ENCODE measurements around the gene CDH2.
A peak's percentile ranks its signal among the peaks of the same experiment; 100 is the strongest.

Gene CDH2

GRCh38 chr18:28065793-28066186 is 111.1 kb downstream of the CDH2 start:
- intact Hi-C loops (cut with DNase I) = no loop called here
- no peak for DNase-seq

GRCh38 chr18:28065031-28065792 is 111.7 kb downstream of the CDH2 start:
- intact Hi-C loops (cut with DNase I) = no loop called here
- DNase-seq = no peak

GRCh38 chr18:28063926-28064325 is 113.0 kb downstream of the CDH2 start:
- intact Hi-C loops (cut with DNase I) = no loop called here
- no peak for DNase-seq

GRCh38 chr18:28063271-28063761 is 113.6 kb downstream of the CDH2 start:
- intact Hi-C loops (cut with DNase I) = no loop called here
- no peak for DNase-seq

- no peak for DNase-seq
- intact Hi-C loops (cut with DNase I) = no loop called here
Observed at GRCh38 chr18:28062443-28062842, 114.5 kb downstream of the CDH2 start.

- intact Hi-C loops (cut with DNase I) = no loop called here
- no peak for DNase-seq
Observed at GRCh38 chr18:28059861-28060260, 117.1 kb downstream of the CDH2 start.

- intact Hi-C loops (cut with DNase I) = no loop called here
Observed at GRCh38 chr18:28050545-28050944, 126.4 kb downstream of the CDH2 start.

GRCh38 chr18:28048612-28049011 is 128.3 kb downstream of the CDH2 start:
- DNase-seq = no peak
- intact Hi-C loops (cut with DNase I) = no loop called here

More at GRCh38 chr18:28050545-28050944, 126.4 kb downstream of the CDH2 start:
- no peak for DNase-seq

- intact Hi-C loops (cut with DNase I) = no loop called here
- no peak for DNase-seq
Observed at GRCh38 chr18:28045880-28046279, 131.1 kb downstream of the CDH2 start.

- intact Hi-C loops (cut with DNase I) = no loop called here
- DNase-seq = no peak
Observed at GRCh38 chr18:28045176-28045810, 131.6 kb downstream of the CDH2 start.

- DNase-seq = no peak
- intact Hi-C loops (cut with DNase I) = no loop called here
Observed at GRCh38 chr18:28044036-28044435, 132.9 kb downstream of the CDH2 start.

- intact Hi-C loops (cut with DNase I) = no loop called here
- no peak for DNase-seq
Observed at GRCh38 chr18:28043631-28044030, 133.3 kb downstream of the CDH2 start.

- DNase-seq = peak in 1 of 42 donors; percentile 5
- intact Hi-C loops (cut with DNase I) = no loop called here
Observed at GRCh38 chr18:28041366-28041765, 135.6 kb downstream of the CDH2 start.

- no peak for DNase-seq
- intact Hi-C loops (cut with DNase I) = no loop called here
Observed at GRCh38 chr18:28040716-28041115, 136.2 kb downstream of the CDH2 start.

- no peak for DNase-seq
- intact Hi-C loops (cut with DNase I) = no loop called here
Observed at GRCh38 chr18:28040211-28040610, 136.7 kb downstream of the CDH2 start.

GRCh38 chr18:28039691-28040090 is 137.2 kb downstream of the CDH2 start:
- intact Hi-C loops (cut with DNase I) = no loop called here
- no peak for DNase-seq

- intact Hi-C loops (cut with DNase I) = no loop called here
- DNase-seq = no peak
Observed at GRCh38 chr18:28039078-28039477, 137.9 kb downstream of the CDH2 start.

GRCh38 chr18:28036488-28036887 is 140.4 kb downstream of the CDH2 start:
- intact Hi-C loops (cut with DNase I) = no loop called here
- DNase-seq = peak in 1 of 42 donors; percentile 9

- no peak for DNase-seq
- intact Hi-C loops (cut with DNase I) = no loop called here
Observed at GRCh38 chr18:28034567-28034966, 142.4 kb downstream of the CDH2 start.

GRCh38 chr18:28032177-28032576 is 144.8 kb downstream of the CDH2 start:
- DNase-seq = no peak
- intact Hi-C loops (cut with DNase I) = no loop called here

- DNase-seq = no peak
- intact Hi-C loops (cut with DNase I) = no loop called here
Observed at GRCh38 chr18:28030458-28030857, 146.5 kb downstream of the CDH2 start.

Data from head of caudate nucleus (tissue), 42 donors.